ENCODE measurements around the gene F13A1. TPM values are rescaled to one million over a fixed set of nuclear protein-coding genes. Genes with fewer than 3 reads are reported as not detected.

Gene F13A1
- total and polyA plus RNA-seq, 8 donors, result 6.9 to 74.7 (median 35.9) TPM

DNA sequence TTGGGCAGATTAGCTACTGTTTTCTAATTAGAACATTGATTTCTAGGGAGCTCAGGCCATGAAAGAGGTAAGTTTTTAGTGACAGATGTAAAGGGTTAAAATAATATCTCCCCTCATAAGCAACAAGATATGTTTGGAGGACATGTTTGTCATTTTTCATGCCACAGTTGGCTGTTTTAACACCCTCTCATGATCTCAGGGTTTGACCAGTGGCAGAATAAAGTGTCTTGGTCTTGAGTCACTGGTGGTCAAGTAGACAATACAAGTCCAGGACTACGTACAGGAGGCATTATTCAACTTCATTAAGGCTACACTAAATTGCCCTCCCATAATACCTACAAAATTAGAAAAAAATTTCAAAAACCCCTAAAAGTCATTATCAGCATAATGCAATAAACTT lies 92.6 kb downstream of the F13A1 start:
- TF ChIP-seq POLR2A (IDR thresholded peaks at IDR 0.05) (no peak), POLR2AphosphoS5 (IDR thresholded peaks at IDR 0.05) (no peak)
- no peaks in the 10 kb centered on the region for H3K9me3 ChIP-seq
- H3K27me3 ChIP-seq, result peaks cover 0 to 8% (median 0%) of the 10 kb centered on the region in 3 donors
- no peaks in the 10 kb centered on the region for H3K4me1 ChIP-seq
- 3 to 91% (median 79%) methylated on average over 1 of the region's 1 CpG for WGBS, 5 donors
- H3K4me3 ChIP-seq, result no peak overlapping the region
- DNase-seq, result no peak
- no peaks in the 10 kb centered on the region for H3K36me3 ChIP-seq
- no peak overlapping the region for H3K27ac ChIP-seq
- intact Hi-C loops (cut with DNase I; ENCODE audit: low total_unique reads), result no loop called here

- Histone ChIP-seq H3K27ac (no peak overlapping the region), H3K4me3 (no peak overlapping the region), H3K27me3 (peaks cover 0 to 8% (median 0%) of the 10 kb centered on the region in 3 donors), H3K9me3 (no peaks in the 10 kb centered on the region), H3K36me3 (no peaks in the 10 kb centered on the region), H3K4me1 (no peaks in the 10 kb centered on the region)
- TF ChIP-seq EP300 (IDR thresholded peaks at IDR 0.05), result no peak
- TF ChIP-seq POLR2A (IDR thresholded peaks at IDR 0.05), result no peak
- TF ChIP-seq POLR2AphosphoS5 (IDR thresholded peaks at IDR 0.05), result no peak
- TF ChIP-seq CTCF (IDR thresholded peaks at IDR 0.05), result no peak
- 7 to 27% (median 22%) methylated on average over 2 of the region's 2 CpGs for WGBS, 5 donors
- peak in 1 of 2 donors; percentile 35 for DNase-seq
- intact Hi-C loops (cut with DNase I; ENCODE audit: low total_unique reads), result no loop called here
Measured at GRCh38 chr6:6225885-6226529, 94.5 kb downstream of the F13A1 start.

DNA sequence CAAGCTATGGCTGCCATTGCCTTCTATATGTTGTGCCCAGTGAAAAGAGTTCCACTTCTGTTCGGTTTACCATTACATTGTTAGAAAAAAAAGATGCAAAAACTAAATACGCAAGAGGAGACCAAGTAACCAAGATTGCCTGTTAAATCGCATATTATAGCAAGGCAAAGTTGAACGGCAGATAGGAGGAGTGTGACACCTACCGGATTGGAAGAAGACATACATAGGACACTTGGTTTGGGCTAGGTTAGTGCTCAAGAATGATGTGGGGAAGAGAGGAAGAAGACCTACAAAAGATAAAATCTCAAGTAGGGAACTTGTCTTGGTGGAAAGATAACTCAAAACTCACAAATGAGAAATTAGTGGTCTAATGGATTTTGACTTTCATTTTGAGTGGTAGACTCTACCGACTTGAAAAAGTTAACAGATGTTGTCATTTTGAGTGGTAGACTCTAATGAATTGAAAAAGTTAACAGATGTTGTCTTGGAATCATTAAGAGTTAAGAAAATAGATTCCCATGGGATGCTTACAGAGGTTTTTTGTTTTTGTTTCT lies 95.5 kb downstream of the F13A1 start:
- H3K4me1 ChIP-seq, result no peaks in the 10 kb centered on the region
- no peak for DNase-seq
- H3K36me3 ChIP-seq, result no peaks in the 10 kb centered on the region
- intact Hi-C loops (cut with DNase I; ENCODE audit: low total_unique reads), result no loop called here
- no peak overlapping the region for H3K27ac ChIP-seq
- H3K4me3 ChIP-seq, result no peak overlapping the region
- TF ChIP-seq POLR2A (IDR thresholded peaks at IDR 0.05), result no peak
- TF ChIP-seq POLR2AphosphoS5 (IDR thresholded peaks at IDR 0.05), result no peak
- TF ChIP-seq EP300 (IDR thresholded peaks at IDR 0.05), result no peak
- no peak for TF ChIP-seq CTCF (IDR thresholded peaks at IDR 0.05)
- 86 to 95% (median 90%) methylated on average over 6 of the region's 6 CpGs for whole genome bisulfite sequencing, 5 donors
- H3K27me3 ChIP-seq, result peaks cover 0 to 7% (median 0%) of the 10 kb centered on the region in 3 donors
- H3K9me3 ChIP-seq, result no peaks in the 10 kb centered on the region

DNA sequence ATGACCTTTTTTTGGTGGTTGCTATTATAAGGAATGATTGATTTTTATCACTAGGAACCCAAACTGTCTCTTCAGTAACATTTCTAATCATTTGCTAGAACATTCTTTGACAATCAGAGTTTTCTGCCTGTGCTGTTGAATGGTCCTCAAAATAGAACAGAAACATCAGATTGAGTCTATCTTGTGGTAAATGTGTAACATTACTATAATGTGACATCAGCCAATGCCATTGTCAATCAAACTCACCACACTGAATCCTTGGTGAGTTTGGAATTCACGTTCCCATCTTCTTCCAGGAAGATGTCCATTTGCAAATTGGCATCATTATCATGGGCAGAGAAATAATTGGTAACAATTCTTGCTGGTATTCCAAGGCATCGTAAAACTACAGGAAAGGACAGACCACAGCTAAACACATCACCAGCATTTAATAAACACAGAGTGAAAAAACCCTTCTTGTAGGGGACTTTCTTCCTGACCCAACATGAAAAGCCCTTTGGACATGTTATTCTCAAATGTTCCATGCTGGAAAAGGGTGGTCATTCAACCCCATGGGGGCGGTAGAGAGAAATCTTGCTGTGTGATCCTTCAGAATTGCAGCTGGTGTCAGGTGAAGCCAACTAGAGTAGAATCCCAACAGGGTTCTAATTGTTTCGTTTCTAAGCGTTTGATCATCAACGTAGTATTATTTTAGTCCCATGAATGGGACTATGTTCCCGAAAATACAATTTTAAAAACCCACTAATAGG lies 98.5 kb downstream of the F13A1 start:
- DNase-seq, result peak in 1 of 2 donors; percentile 22
- no peak overlapping the region for H3K27ac ChIP-seq
- H3K4me3 ChIP-seq, result no peak overlapping the region
- TF ChIP-seq CTCF (IDR thresholded peaks at IDR 0.05), result no peak
- TF ChIP-seq POLR2A (IDR thresholded peaks at IDR 0.05), result no peak
- no peak for TF ChIP-seq EP300 (IDR thresholded peaks at IDR 0.05)
- no peak for TF ChIP-seq POLR2AphosphoS5 (IDR thresholded peaks at IDR 0.05)
- intact Hi-C loops (cut with DNase I; ENCODE audit: low total_unique reads), result no loop called here
- no peaks in the 10 kb centered on the region for H3K27me3 ChIP-seq
- H3K4me1 ChIP-seq, result no peaks in the 10 kb centered on the region
- H3K36me3 ChIP-seq, result no peaks in the 10 kb centered on the region
- 50 to 55% (median 52%) methylated on average over 7 of the region's 7 CpGs for WGBS, 5 donors
- H3K9me3 ChIP-seq, result no peaks in the 10 kb centered on the region

Data from stomach (tissue), 9 donors.